Inflammatory macrophage treated with lipopolysaccharide for 1 hour (primary cell): ENCODE measurements around the gene CASP7.

Experiments used
- DNase-seq, 2 donors: peaks; one replicate each; pipeline ENCODE4 v3.0.0-alpha.2; 2020 to 2022

CASP7 gene

GRCh38 chr10:113666682-113667252 is 12.9 kb upstream of the CASP7 start:
- peak; percentile 2 to 32 for DNase-seq

DNA sequence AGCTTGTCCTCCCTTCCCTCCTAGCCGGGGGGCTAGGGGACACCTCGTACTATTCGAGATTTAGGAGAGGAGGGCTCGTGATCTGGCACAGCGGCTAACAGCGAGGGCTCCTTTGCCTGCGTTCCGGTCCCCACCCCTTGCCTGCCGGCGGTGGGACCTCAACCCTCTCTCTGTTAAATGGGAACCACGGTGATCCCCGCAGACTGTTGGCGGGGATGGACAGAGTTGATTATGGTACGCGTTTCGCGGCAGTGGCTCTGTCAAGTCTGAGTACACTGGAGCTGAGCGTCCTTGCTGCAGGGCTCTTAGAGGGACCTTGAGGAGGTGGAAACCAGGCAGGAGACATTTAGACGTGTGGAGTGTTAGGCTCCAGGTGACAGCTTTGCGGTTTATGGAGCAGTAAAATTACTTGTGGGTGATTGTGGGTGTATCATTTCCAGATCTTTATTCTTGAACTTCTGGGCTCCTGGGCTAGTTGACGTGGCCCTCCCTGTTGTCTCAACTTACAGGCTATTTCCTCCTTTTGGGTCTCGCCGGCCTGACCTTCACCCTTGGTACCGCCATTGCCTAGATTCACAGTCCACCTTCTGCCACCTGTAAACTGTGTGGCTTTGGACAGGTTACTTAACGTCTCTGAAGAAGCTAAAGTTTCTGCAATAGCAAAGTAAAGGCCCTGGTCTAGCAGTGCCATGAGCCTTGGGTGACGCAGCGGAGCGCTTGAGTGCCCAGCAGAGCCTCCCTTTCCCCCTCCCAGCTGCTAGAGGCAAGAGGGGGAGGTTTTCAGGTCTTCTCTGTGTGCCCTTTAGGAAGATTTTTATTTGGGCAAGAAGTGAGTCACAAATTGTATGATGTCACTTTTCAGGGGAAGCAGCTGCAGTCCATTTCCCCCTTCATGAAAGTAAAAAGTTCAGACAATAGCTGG is 739 bp downstream of the CASP7 start:
- peak; percentile 84 to 85 for DNase-seq

GRCh38 chr10:113681533-113682470 is 2.1 kb downstream of the CASP7 start:
- peak; percentile 75 for DNase-seq

DNA sequence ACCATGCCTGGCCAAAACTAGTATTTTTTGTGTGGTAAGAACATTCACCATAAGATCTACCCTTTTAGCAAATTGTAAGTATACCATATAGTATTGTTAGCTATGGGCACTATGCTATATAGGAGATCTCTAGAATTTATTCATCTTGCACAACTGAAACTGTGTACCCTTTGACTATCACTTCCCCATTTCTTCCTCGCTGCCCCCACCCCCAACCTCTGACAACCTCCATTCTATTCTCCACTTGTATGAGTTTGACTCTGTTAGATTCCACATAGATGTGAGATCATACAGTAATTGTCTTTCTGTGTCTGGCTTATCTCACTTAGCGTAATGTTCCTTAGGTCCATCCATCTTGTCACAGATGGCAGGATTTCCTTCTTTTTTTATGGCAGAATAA is 3.6 kb downstream of the CASP7 start:
- no peak for DNase-seq

- no peak for DNase-seq
These were observed 6.3 kb downstream of the CASP7 start for GRCh38 chr10:113686028-113686427.

DNA sequence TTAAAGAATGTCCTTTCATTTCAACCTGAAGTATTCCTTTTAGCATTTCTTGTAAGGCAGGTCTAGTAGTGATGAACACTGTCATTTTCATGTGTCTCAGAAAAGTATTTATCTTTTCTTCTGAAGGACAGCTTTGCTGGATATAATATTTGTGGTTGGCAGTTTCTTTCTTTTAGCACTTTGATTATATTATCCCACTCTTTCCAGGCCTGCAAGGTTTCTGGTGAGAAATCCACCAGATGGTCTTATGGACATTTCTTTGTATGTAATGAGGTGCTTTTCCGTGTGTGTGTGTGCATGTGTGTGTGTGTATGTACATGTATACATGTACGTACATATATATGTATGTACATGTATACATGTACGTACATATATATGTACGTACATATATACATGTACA is 7.3 kb downstream of the CASP7 start:
- DNase-seq, result no peak

- no peak for DNase-seq
These were observed 9.3 kb downstream of the CASP7 start for GRCh38 chr10:113689057-113689456.

DNA sequence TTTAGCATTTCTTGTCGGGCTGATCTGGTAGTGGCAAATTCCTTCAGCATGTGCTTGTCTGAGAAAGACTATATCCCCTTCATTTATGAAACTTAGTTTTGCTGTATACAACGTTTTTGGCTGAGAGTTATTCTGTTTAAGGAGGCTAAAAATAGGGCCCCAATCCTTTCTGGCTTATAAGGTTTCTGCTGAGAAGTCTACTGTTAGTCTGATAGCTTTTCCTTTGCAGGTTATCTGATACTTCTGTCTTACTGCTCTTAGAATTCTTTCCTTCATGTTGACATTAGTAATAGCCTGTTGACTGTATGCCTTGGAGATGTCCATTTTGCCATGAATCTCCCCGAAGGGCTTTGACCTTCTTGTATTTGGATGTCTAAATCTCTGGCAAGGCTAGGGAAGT is 9.9 kb downstream of the CASP7 start:
- no peak for DNase-seq

DNA sequence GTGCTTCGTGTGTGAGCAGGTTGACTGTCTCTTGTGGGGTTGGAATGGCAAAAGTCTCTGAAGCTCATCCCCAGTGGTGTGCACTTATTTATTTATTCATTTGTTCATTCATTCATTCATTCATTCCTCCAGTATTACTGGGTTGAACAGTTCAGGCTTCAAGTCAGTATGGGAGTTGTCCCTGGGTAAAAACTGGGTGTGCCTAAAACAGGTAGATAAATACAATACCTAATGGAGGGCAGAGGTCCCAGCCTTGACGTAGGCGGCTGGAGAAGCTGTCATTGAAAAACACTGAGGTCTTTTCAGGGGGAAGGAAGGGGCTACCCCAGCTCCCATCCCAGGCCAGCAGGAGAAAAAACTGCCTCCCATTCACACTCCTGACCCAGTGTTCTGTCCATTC is 11.0 kb downstream of the CASP7 start:
- no peak for DNase-seq

- DNase-seq, result no peak
These were observed 11.7 kb downstream of the CASP7 start for GRCh38 chr10:113691381-113691780.

GRCh38 chr10:113692271-113692670 is 12.6 kb downstream of the CASP7 start:
- no peak for DNase-seq

DNA sequence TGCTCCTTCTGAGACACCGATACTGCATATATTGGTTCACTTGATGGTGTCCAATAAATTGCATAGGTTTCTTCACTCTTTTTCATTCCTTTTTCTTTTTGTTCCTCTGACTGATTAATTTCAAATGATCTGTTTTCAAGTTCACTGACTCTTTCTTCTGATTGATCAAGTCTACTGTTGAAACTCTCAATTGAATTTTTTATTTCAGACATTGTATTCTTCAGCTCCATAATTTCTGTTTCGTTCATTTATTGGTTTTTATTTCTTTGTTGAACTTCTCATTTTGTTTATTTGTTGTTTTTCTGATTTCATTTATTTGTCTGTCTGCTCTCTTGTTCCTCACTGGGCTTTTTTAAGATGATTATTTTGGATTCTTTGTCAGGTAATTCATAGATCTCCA is 13.6 kb downstream of the CASP7 start:
- no peak for DNase-seq

- DNase-seq, result peak; percentile 40 to 50
These were observed 16.0 kb downstream of the CASP7 start for GRCh38 chr10:113695691-113696090.

DNA sequence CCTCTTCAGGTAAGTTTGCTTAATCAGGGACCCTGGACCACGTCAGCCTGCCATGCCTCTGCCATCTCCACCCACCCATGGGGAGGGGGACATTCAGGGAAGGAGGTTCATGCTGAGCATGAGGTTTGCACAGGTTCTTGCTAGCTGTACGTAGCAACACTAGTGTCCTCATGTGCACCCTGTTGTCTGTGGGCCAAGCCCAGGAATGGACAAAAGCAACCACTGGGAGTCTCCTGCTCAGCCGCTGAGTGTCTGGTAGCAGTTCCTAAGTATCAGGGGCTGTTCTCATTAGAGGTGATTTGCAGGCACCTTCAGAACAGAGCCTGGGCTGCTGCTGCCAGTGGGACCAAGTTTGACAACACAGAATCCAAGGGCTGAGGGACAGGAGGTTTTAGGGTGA is 17.9 kb downstream of the CASP7 start:
- no peak for DNase-seq

GRCh38 chr10:113704637-113705343 is 25.1 kb downstream of the CASP7 start:
- peak in 1 of 2 donors; percentile 50 for DNase-seq

- no peak for DNase-seq
These were observed 25.6 kb downstream of the CASP7 start for GRCh38 chr10:113705344-113705652.

DNA sequence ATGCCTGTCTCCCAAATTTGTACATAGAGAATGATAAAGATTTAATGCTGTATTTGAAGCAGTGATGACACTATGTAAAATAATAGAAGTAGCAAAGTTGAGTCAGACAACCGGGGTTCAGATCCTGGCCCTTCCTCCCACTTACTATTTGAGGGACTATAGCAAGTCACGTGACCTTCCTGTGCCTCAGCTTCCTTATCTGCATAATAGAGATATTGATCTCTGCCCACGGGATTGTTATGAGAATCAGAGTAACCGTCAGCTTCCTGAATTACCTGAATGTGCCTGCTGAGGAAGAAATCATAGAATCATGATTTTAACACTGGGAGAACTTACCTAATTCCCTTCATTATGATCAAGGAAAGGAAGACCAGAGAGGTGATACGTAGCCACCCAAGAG is 26.9 kb downstream of the CASP7 start:
- no peak for DNase-seq

DNA sequence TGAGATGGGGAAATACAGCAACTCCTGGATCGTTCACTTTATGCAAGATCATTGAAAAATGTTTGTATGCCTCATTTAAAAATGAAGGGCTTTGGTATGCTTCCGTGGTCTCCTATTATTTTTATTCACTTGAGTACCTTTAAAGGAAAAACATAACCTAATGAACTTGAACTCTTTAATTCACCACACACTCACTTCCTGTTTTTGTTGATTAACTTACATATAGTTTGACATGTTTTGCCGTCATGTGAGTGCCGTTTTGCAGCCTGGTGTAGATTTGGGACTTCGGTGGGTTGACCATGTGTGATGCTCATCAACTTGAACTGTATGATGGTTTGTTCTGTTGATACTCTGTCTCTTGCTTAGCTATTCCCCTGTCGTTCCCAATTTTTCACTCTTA is 28.9 kb downstream of the CASP7 start:
- DNase-seq, result no peak

DNA sequence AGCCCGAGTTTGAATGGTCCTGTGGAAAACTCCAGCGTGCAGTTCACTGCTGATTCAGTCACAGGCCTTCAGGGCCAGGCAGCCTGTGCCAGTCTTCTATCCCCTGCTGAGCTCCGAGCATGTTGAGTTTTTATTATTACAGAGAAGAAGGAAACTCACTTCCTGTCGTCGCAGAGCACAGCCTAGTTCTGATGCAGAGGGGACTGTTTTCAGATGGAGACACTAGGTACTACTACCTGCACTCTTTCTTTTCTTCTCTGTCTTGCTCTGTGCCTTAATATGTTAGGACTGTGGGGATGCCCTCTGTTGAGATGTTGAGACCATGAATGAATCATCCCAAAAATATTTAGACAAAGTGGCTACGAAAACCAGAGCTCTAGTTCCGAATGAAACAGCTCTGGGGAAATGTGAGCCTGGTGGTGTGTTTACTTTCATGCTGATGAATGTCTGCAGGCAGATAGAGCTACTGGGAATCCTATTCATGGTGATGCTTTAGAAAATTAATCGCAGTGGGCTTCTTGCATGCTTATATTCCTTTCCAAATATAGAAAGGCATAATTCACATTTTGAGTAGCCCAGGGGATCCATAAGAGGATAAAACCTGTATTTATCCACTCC is 29.6 kb downstream of the CASP7 start:
- DNase-seq, result no peak

DNA sequence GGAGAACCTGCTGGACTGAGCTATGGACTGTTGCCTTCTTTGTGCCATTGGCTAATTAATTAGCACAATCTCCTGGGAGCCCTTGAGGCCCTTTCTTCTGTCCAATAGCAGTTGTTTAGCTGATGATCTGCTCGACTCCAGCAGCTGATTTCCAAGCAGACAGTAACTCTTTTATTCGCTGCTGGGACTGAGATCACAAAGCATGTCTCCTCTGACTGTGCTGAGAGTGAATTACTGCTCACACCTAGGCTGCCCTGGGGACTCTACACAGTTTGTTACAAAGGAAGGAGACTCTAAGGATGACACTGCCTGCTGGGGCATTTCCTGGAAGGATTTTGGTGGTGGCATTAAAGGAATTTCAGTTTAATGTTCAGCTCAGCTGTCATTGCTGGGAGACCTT is 31.4 kb downstream of the CASP7 start:
- DNase-seq, result no peak

GRCh38 chr10:113712024-113712423 is 32.3 kb downstream of the CASP7 start:
- no peak for DNase-seq
